Fibroblast of skin of left biceps (primary cell): ENCODE results near the gene DNPH1.

Source experiments
- DNase-seq, 2 experiments: peaks; one replicate each; pipeline ENCODE4 v3.0.0-alpha.2; 2013; ENCODE audit warnings: low read depth in 2 of 2

The DNPH1 gene

GRCh38 chr6:43243664-43244321, 14.5 kb upstream of the DNPH1 start:
- DNase-seq = no peak

GRCh38 chr6:43242908-43243663, 13.8 kb upstream of the DNPH1 start, which contains the start of gene TTBK1:
Gene TTBK1 (plus strand): TSS chr6:43243481. CDS start chr6:43246661, 3,180 bp downstream.
- no peak for DNase-seq

- no peak for DNase-seq
These were observed 12.2 kb upstream of the DNPH1 start for GRCh38 chr6:43241446-43241845.

DNA sequence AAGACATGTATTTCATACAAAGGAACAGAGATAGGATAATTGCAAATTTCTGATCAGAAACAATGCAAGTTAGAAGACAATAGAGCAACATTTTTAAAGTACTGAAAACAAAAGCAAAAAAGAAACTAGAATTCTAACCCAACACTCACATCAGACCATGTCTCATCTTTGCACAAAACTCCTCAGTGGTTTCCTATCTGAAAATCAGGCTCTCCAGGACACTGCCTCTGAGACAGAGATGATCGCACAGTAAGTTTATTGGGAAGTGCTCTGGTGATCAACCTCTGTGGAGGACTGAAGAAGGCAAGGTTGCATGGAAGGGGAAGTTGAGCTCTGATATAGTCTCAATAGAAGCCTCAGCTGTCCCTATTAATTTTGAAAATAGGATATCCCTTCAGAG, 11.7 kb upstream of the DNPH1 start:
- no peak for DNase-seq

DNA sequence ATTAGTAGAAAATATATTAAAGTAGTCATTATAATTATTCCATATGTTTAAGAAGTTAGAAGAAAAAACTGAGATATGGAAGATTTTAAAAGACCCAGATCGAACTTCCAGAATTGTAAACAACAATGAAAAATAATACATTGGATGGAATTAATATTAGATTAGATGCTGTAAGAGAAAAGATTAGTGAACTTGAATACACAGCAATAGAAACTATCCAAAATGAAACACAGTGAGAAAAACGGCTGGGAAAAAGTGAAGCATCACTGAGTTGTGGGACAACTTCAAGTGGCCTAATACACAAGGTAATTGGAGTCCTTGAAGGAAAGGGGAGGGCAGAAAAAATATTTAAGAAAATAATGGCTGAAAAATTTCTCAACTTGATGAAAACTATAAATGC, 9.8 kb upstream of the DNPH1 start:
- DNase-seq = no peak

DNA sequence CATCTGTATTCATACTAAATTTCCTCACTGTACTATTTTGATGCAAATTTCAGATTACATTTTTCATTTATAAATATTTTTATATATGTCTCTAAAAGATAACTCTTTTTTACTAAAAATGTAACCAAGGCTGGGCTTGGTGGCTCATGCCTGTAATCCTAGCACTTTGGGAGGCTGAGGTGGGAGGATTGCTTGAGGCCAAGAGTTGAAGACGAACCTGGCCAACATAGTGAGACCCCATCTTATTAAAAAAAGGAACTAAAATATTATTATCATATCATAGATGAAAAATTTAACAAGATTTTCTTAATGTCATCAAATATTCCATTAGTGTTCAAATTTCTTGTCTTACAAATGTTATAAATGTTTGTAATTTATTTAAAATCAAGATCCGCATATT, 6.6 kb upstream of the DNPH1 start:
- no peak for DNase-seq

DNA sequence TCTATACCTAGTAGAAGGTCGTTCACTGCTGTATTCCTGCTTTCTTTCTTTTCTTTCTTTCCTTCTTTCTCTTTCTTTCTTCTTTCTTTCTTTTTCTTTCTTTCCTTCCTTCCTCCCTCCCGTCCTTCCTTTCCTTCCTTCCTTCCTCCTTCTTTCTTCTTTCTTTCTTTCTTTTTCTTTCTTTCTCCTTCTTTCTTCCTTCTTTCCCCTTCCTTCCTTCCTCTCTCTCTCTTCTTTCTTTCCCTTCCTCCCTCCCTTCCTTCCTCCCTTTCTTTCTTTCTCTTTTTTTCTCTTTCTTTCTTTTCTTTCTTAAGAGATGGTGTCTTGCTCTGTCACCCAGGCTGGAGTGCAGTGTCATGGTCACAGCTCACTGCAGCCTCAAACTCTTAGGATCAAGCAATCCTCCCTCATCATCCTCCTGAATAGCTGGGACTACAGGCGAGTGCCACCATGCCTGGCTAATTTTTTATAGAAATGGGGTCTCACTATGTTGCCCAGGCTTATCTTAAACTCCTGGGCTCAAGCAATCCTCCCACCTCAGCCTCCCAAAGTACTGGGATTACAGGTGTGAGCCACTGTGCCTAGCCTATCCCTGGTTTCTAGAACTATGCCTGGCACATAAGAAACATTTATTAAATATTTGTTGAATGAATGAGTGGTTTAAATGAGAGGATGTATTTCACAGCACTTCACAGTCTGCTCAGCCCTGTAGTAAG, 2.6 kb upstream of the DNPH1 start:
- DNase-seq = no peak

GRCh38 chr6:43231053-43231452, 1.8 kb upstream of the DNPH1 start:
- DNase-seq = no peak

GRCh38 chr6:43229803-43230620, 731 bp upstream of the DNPH1 start:
- no peak for DNase-seq

DNA sequence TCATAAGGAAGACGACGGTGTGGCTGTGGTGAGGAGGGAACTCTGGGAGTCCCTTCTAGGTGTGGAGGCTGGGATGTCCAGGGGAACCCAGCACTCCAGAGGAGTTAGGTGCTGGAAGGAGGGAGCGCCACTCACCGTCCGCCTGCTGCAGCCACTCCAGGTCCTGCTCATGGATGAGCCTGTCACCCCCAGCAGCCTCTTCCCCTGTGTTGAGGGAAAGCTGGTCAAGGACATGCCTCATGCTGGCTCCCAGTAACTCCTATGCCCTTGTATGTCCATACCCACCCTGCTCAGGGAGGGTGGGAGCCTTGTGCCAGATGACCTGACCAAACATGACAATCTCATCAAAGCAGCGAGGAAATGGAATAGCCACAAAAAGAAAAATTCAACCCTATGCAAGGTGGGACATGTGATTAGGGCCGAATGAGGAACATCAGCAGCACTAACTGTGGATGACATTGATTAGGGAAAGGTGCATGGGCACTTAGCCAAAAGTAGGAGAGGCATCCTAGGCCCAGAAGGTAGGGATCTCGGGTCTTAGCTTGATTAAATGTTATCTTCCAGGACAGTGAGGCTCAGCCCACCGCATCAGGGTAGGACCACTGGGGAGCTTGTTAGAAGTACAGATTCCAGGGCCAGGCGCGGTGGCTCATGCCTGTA, 3.0 kb downstream of the DNPH1 start:
- DNase-seq = no peak

GRCh38 chr6:43223175-43223574, 6.1 kb downstream of the DNPH1 start:
- DNase-seq = no peak

DNA sequence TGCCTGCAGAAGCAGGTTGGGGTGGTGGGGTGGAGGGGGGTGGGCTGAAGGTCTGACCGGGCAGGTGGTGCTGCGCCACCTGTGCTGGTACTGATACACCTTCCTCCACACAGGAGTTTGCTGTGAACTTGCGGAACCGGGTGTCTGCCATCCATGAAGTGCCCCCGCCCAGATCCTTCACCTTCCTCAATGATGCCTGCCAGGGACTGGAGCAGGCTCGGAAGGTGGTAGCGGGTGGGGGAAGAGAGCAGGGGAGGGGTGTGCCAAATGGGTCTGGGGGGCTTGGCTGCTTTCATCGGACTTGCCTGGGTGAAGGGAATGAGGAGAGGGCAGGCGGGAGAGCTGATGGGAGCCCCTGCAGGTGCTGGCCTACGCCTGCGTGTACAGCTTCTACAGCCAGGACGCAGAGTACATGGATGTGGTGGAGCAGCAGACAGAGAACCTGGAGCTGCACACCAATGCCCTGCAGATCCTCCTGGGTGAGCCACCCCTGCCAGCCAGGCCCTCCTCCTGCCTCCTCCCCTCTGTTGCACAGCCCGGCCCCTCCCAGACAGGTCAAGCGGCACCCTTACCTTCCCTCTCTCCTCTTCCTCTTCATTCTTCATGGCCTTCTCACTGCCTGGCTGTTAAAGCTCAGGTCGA, 6.7 kb downstream of the DNPH1 start:
- no peak for DNase-seq

DNA sequence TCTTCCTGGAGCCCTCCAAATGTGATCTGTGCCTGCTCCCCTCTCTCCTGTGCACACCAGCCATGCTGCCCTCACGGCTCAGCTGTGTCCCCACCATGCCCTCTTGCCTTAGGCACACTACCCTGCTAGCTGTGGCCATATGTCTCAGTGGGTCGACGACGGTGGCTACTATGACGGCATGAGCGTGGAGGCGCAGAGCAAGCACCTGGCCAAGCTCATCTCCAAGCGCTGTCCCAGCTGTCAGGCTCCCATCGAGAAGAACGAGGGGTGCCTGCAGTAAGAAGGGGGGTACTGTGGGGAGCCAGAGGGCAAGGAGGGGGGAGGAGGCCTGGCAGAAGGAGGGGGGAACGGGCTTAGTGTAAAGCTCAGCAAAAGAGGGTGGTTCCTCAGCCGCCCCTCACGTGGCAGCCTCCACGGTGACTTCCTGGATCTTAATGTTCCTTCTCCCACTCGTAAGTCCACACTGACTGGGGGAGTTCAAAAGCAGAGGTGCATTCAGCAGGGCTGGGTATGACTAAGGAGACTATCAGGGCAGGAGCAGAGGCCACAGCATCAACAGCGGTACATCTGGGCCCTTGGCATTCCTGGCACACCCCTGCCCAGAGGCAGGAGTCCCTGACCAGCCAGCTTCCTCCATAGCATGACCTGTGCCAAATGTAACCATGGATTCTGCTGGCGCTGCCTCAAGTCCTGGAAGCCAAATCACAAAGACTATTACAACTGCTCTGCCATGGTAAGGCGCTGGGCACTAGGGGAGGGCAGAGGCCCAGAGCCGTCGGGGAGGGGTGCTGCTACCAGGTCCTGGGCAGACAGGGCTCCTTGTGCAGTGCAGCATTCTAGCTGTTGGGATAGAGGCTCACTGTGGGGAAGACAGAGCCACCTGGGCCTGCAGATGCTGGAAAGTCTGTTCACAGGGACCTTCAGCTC, 8.0 kb downstream of the DNPH1 start:
- no peak for DNase-seq

- DNase-seq = no peak
These were observed 8.8 kb downstream of the DNPH1 start for GRCh38 chr6:43220439-43220951.

DNA sequence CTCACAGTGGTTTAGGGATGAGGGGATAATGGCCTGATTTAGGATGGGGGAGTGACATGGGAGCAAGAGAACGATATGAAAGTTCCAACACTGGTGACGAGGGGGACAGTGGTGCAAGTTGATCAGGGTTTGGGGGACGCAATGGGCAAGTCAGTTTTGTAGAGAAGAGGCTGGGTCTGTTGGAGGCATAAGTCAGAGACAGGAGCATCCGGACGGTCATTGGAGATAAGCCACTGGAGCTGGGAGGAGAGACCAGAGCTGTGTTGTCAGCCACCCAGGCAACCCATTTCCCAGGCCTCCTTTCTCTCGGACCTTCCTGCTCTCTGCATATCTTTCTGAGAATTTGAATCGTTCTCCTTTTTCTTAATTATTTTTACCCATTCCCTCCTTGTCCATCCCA, 9.5 kb downstream of the DNPH1 start:
- no peak for DNase-seq

DNA sequence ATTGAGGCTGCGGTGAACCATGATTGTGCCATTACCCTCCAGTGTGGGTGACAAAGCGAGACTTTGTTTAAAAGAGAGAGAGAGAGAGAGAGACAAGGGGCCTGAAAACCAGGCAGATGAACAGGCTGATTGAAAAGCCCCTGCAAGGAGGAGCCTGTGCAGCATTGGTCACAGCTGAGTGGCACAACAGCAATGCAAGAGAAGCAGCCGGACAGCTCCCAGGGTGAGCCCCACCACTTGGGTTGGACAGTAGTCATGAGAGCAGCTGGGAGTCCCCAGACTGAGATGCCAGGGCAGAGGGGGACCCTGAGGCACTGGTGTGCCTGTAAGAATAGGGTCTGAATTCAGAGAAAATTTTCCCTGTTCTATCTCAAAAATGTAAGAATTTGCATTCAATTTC, 10.2 kb downstream of the DNPH1 start:
- DNase-seq = no peak

DNA sequence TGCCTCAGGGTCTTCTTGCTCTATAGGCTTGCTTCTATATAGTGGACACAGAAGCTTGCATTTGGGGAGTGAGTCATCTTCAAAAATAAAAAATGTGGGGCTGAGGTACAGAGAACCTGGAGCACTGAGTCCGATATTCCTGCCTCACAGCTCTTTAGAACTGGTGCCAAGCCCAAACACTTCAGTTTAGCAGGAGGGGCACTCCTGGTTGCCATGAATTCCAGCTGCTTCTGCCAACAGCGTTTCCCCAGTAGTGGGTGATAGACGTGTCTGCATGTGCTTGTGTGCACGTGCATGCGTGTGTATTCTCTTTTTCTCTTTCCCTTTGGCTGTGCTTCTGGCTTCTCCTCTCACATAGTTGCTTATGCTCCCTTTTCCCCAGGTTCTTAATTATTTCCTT, 11.9 kb downstream of the DNPH1 start:
- no peak for DNase-seq

- no peak for DNase-seq
These were observed 13.1 kb downstream of the DNPH1 start for GRCh38 chr6:43216200-43216599.

- no peak for DNase-seq
These were observed 14.2 kb downstream of the DNPH1 start for GRCh38 chr6:43215066-43215465.

- no peak for DNase-seq
These were observed 15.8 kb downstream of the DNPH1 start for GRCh38 chr6:43213431-43213830.
